Activated T-helper 1 cell treated with anti-CD3 and anti-CD28 coated beads, Interleukin-12 subunit alpha, Interleukin-12 subunit beta, Interleukin-2, Interleukin-4 antibody, amounts not matched to agents 30 ng/mL and 10 ng/mL and 1 ng/mL, durations not matched to agents 14 hours and 24 hours and 36 hours (primary cell): ENCODE results near the gene CEACAM18. TPM values are rescaled to one million over a fixed set of nuclear protein-coding genes. Genes with fewer than 3 reads are reported as not detected.
"Not testable (repeated sequence)": the region's sequence is repeated elsewhere in the genome, so short reads cannot be mapped to it uniquely, and the experiment has no call there.

Source experiments
- DNase-seq: peaks from one replicate; pipeline ENCODE4 v3.0.0; 2021; ENCODE audit warnings: low spot score
- H3K27ac Mint-ChIP-seq: one replicate; pipeline ENCODE4 v1.8.0; 2021; ENCODE audit warnings: mild to moderate bottlenecking, mixed read lengths
- H3K27me3 Mint-ChIP-seq: one replicate; pipeline ENCODE4 v1.8.0; 2022; ENCODE audit warnings: mild to moderate bottlenecking, moderate library complexity, mixed read lengths; ENCODE audit not compliant: insufficient read depth
- H3K36me3 Mint-ChIP-seq: one replicate; pipeline ENCODE4 v1.8.0; 2021; ENCODE audit warnings: low read depth, mixed read lengths
- H3K4me1 Mint-ChIP-seq: one replicate; pipeline ENCODE4 v1.8.0; 2021; ENCODE audit warnings: low read depth, mixed read lengths
- H3K4me3 Mint-ChIP-seq: one replicate; pipeline ENCODE4 v1.8.0; 2021; ENCODE audit warnings: mild to moderate bottlenecking, moderate library complexity, mixed read lengths
- H3K9me3 Mint-ChIP-seq: one replicate; pipeline ENCODE4 v1.8.0; 2021; ENCODE audit warnings: mixed read lengths
- intact Hi-C: fragments of 100-400 bp; cut with micrococcal nuclease; formaldehyde crosslinking; loops from one replicate; pipeline ENCODE4 v1.15.1; 2024
- total RNA-seq: library from RNA; stranded (reverse); gene quantifications from 2 replicates; pipeline ENCODE4 v1.2.3, GENCODE V29; 2022

The CEACAM18 gene
- not detected in 2 replicates for total RNA-seq

- Mint-ChIP-seq H3K27me3 (peaks cover 13% of the 10 kb centered on the region), H3K27ac (peak within 1 kb of the TSS; percentile 15), H3K4me3 (no peak within 1 kb of the TSS), H3K9me3 (peaks cover 4% of the 10 kb centered on the region), H3K4me1 (peaks cover 30% of the 10 kb centered on the region), H3K36me3 (peaks cover 2% of the 10 kb centered on the region)
- intact Hi-C loops: loop anchor here (1.0 kb wide), 2 partner anchors 11 to 36 kb away; no protein-coding TSS in a partner anchor
- no peak for DNase-seq
These were observed at the start of gene CEACAM18 for GRCh38 chr19:51478381-51479234. TSS of gene CEACAM18 (plus strand) at chr19:51478539.

GRCh38 chr19:51430221-51430620 is 48.1 kb upstream of the CEACAM18 start:
- Mint-ChIP-seq H3K36me3 (no peaks in the 10 kb centered on the region), H3K27me3 (peaks cover 27% of the 10 kb centered on the region), H3K4me1 (peaks cover 5% of the 10 kb centered on the region), H3K27ac (no peak overlapping the region), H3K4me3 (no peak overlapping the region), H3K9me3 (no peaks in the 10 kb centered on the region)
- intact Hi-C loops: no loop called here
- DNase-seq: no peak

- H3K36me3 Mint-ChIP-seq: no peaks in the 10 kb centered on the region
- DNase-seq: no peak
- intact Hi-C loops: no loop called here
- H3K4me1 Mint-ChIP-seq: peaks cover 5% of the 10 kb centered on the region
- no peaks in the 10 kb centered on the region for H3K9me3 Mint-ChIP-seq
- no peak overlapping the region for H3K4me3 Mint-ChIP-seq
- no peak overlapping the region for H3K27ac Mint-ChIP-seq
- H3K27me3 Mint-ChIP-seq: peaks cover 34% of the 10 kb centered on the region
These were observed 47.2 kb upstream of the CEACAM18 start for GRCh38 chr19:51431124-51431523.

GRCh38 chr19:51433043-51433442 is 45.3 kb upstream of the CEACAM18 start:
- no peaks in the 10 kb centered on the region for H3K36me3 Mint-ChIP-seq
- H3K4me3 Mint-ChIP-seq: no peak overlapping the region
- DNase-seq: no peak
- no peaks in the 10 kb centered on the region for H3K9me3 Mint-ChIP-seq
- H3K4me1 Mint-ChIP-seq: peaks cover 13% of the 10 kb centered on the region
- peaks cover 48% of the 10 kb centered on the region for H3K27me3 Mint-ChIP-seq
- intact Hi-C loops: no loop called here
- H3K27ac Mint-ChIP-seq: no peak overlapping the region

- peaks cover 40% of the 10 kb centered on the region for H3K27me3 Mint-ChIP-seq
- no peak overlapping the region for H3K4me3 Mint-ChIP-seq
- DNase-seq: no peak
- no peaks in the 10 kb centered on the region for H3K9me3 Mint-ChIP-seq
- no peaks in the 10 kb centered on the region for H3K36me3 Mint-ChIP-seq
- H3K4me1 Mint-ChIP-seq: peaks cover 27% of the 10 kb centered on the region
- intact Hi-C loops: no loop called here
- no peak overlapping the region for H3K27ac Mint-ChIP-seq
These were observed 43.9 kb upstream of the CEACAM18 start for GRCh38 chr19:51434456-51434855.

- DNase-seq: peak; percentile 19
- intact Hi-C loops: loop anchor here (1.0 to 2.0 kb wide), 2 partner anchors 22 to 280 kb away; partner anchors contain the start of gene SIGLEC10
- Mint-ChIP-seq H3K36me3 (peaks cover 2% of the 10 kb centered on the region), H3K27me3 (peaks cover 28% of the 10 kb centered on the region), H3K9me3 (no peaks in the 10 kb centered on the region), H3K4me1 (peaks cover 68% of the 10 kb centered on the region), H3K4me3 (no peak overlapping the region), H3K27ac (no peak overlapping the region)
These were observed 39.3 kb upstream of the CEACAM18 start for GRCh38 chr19:51439021-51439465.

GRCh38 chr19:51440052-51440451 is 38.3 kb upstream of the CEACAM18 start:
- DNase-seq: no peak
- peaks cover 30% of the 10 kb centered on the region for H3K27me3 Mint-ChIP-seq
- H3K4me1 Mint-ChIP-seq: peaks cover 70% of the 10 kb centered on the region
- H3K4me3 Mint-ChIP-seq: peak overlapping the region; percentile 61
- peak overlapping the region; percentile 95 for H3K27ac Mint-ChIP-seq
- intact Hi-C loops: loop anchor here (1.0 to 2.0 kb wide), 3 partner anchors 8 to 265 kb away; no protein-coding TSS in a partner anchor
- no peaks in the 10 kb centered on the region for H3K9me3 Mint-ChIP-seq
- peaks cover 2% of the 10 kb centered on the region for H3K36me3 Mint-ChIP-seq

GRCh38 chr19:51440846-51441409 is 37.4 kb upstream of the CEACAM18 start:
- Mint-ChIP-seq H3K4me1 (peaks cover 77% of the 10 kb centered on the region), H3K36me3 (peaks cover 2% of the 10 kb centered on the region), H3K27ac (peak overlapping the region; percentile 95), H3K27me3 (peaks cover 27% of the 10 kb centered on the region), H3K9me3 (peaks cover 6% of the 10 kb centered on the region), H3K4me3 (peak overlapping the region; percentile 61)
- DNase-seq: no peak
- intact Hi-C loops: loop anchor here (1.0 to 2.0 kb wide), 11 partner anchors 7 to 333 kb away; partner anchors contain the start of gene CTU1

- Mint-ChIP-seq H3K27me3 (peaks cover 19% of the 10 kb centered on the region), H3K4me1 (peaks cover 76% of the 10 kb centered on the region)
These were observed 36.6 kb upstream of the CEACAM18 start for GRCh38 chr19:51441410-51442390.

GRCh38 chr19:51447510-51447909 is 30.8 kb upstream of the CEACAM18 start:
- H3K4me1 Mint-ChIP-seq: peaks cover 58% of the 10 kb centered on the region
- DNase-seq, intact Hi-C loops: not testable (repeated sequence)
- peaks cover 45% of the 10 kb centered on the region for H3K9me3 Mint-ChIP-seq
- H3K4me3 Mint-ChIP-seq: peak overlapping the region; percentile 72
- H3K36me3 Mint-ChIP-seq: peaks cover 16% of the 10 kb centered on the region
- peaks cover 11% of the 10 kb centered on the region for H3K27me3 Mint-ChIP-seq
- H3K27ac Mint-ChIP-seq: peak overlapping the region; percentile 34

More at GRCh38 chr19:51441410-51442390, 36.6 kb upstream of the CEACAM18 start:
- intact Hi-C loops: loop anchor here (1.0 to 2.0 kb wide), 11 partner anchors 19 to 333 kb away; partner anchors contain the start of gene CTU1
- Mint-ChIP-seq H3K9me3 (peaks cover 10% of the 10 kb centered on the region), H3K4me3 (peak overlapping the region; percentile 61), H3K27ac (peak overlapping the region; percentile 95), H3K36me3 (peaks cover 2% of the 10 kb centered on the region)
- peak; percentile 85 for DNase-seq

- Mint-ChIP-seq H3K27me3 (peaks cover 11% of the 10 kb centered on the region), H3K4me3 (peak overlapping the region; percentile 74), H3K4me1 (peaks cover 53% of the 10 kb centered on the region), H3K27ac (peak overlapping the region; percentile 85), H3K9me3 (peaks cover 45% of the 10 kb centered on the region), H3K36me3 (peaks cover 15% of the 10 kb centered on the region)
- intact Hi-C loops: loop anchor here (1.0 kb wide), 1 partner anchor 8 kb away; no protein-coding TSS in a partner anchor
- DNase-seq: no peak
These were observed 30.3 kb upstream of the CEACAM18 start for GRCh38 chr19:51448011-51448410.
